ENCODE data around the gene GRHL1. TPM values are rescaled to one million over a fixed set of nuclear protein-coding genes. Genes with fewer than 3 reads are reported as not detected.

Gene GRHL1
- polyA plus RNA-seq, 1 donor (not counting 4 experiments of a cell fraction or from before 2014, with no cell fraction given), result 7.8 TPM

- Histone ChIP-seq H3K9ac (ENCODE audit: control insufficient read depth, extremely low read depth, insufficient read depth, low read length) (no peak overlapping the region), H3K9me1 (ENCODE audit: control insufficient read depth, extremely low read depth, insufficient read depth, low read length) (no peaks in the 10 kb centered on the region), H2AFZ (ENCODE audit: control insufficient read depth, low read length) (no peak overlapping the region), H3K4me2 (ENCODE audit: control insufficient read depth, extremely low read depth, insufficient read depth, low read depth, low read length) (no peak overlapping the region), H3K9me3 (ENCODE audit: control insufficient read depth, low read depth, low read length) (no peaks in the 10 kb centered on the region), H3K79me2 (ENCODE audit: control insufficient read depth, insufficient read depth, low read length) (no peaks in the 10 kb centered on the region), H3K4me3 (ENCODE audit: control insufficient read depth in 2 of 3, extremely low read depth in 1 of 3, insufficient read depth in 2 of 3, low read depth in 1 of 3, low read length in 3 of 3) (no peak overlapping the region), H3K4me1 (ENCODE audit: control insufficient read depth, extremely low read depth, insufficient read depth, low read length) (no peaks in the 10 kb centered on the region), H3K27me3 (ENCODE audit: control insufficient read depth, extremely low read depth, insufficient read depth, low read length) (no peaks in the 10 kb centered on the region), H3K27ac (ENCODE audit: control insufficient read depth, insufficient read depth, low read length) (no peak overlapping the region), H3K36me3 (ENCODE audit: control insufficient read depth in 2 of 2, extremely low read depth in 1 of 2, insufficient read depth in 2 of 2, low read length in 2 of 2) (no peaks in the 10 kb centered on the region), H4K20me1 (ENCODE audit: control insufficient read depth, extremely low read depth, insufficient read depth, low read length) (no peaks in the 10 kb centered on the region)
- TF ChIP-seq CTCF (optimal IDR thresholded peaks at IDR 0.05 in 1 of 3, IDR thresholded peaks at IDR 0.05 in 1 of 3, conservative IDR thresholded peaks at IDR 0.05 in 1 of 3; ENCODE audit: extremely low read depth in 1 of 3, insufficient read depth in 2 of 3, low read length in 3 of 3) (no peak), EZH2 (IDR thresholded peaks at IDR 0.05; ENCODE audit: low read length) (no peak)
- DNase-seq (ENCODE audit: low read depth, low spot score) (no peak), FAIRE-seq (no peak)
- dilution Hi-C loops (cut with MboI; ENCODE audit: extremely low pct_ligation_motif_present, low sequenced_read_pairs), result no loop called here
Observed at GRCh38 chr2:9982248-9982647, 30.8 kb downstream of the GRHL1 start.

DNA sequence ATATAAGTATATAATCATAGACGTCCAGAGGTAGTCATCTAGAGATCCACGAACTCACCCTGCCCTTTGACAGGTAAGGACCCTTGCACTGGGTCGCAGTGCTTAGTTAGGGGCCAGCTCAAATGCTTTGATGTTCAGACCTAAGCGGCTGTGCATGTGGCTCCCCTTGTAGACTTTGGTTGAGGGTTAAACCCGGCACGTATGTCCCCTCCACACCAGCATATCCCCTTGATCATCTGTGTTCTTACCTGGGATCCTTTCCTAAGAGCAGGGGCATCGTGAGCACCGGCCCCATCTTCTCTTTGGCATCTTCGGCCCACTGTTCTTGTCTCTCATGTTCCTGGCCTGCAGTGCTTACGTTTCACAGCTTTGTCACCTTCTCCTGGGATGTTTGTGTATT, 31.4 kb downstream of the GRHL1 start:
- Histone ChIP-seq H3K4me2 (ENCODE audit: control insufficient read depth, extremely low read depth, insufficient read depth, low read depth, low read length) (no peak overlapping the region), H3K79me2 (ENCODE audit: control insufficient read depth, insufficient read depth, low read length) (no peaks in the 10 kb centered on the region), H3K9me3 (ENCODE audit: control insufficient read depth, low read depth, low read length) (no peaks in the 10 kb centered on the region), H3K27ac (ENCODE audit: control insufficient read depth, insufficient read depth, low read length) (no peak overlapping the region), H3K4me3 (ENCODE audit: control insufficient read depth in 2 of 3, extremely low read depth in 1 of 3, insufficient read depth in 2 of 3, low read depth in 1 of 3, low read length in 3 of 3) (no peak overlapping the region), H2AFZ (ENCODE audit: control insufficient read depth, low read length) (no peak overlapping the region), H3K27me3 (ENCODE audit: control insufficient read depth, extremely low read depth, insufficient read depth, low read length) (no peaks in the 10 kb centered on the region), H3K4me1 (ENCODE audit: control insufficient read depth, extremely low read depth, insufficient read depth, low read length) (no peaks in the 10 kb centered on the region), H3K9ac (ENCODE audit: control insufficient read depth, extremely low read depth, insufficient read depth, low read length) (no peak overlapping the region), H4K20me1 (ENCODE audit: control insufficient read depth, extremely low read depth, insufficient read depth, low read length) (no peaks in the 10 kb centered on the region), H3K9me1 (ENCODE audit: control insufficient read depth, extremely low read depth, insufficient read depth, low read length) (no peaks in the 10 kb centered on the region), H3K36me3 (ENCODE audit: control insufficient read depth in 2 of 2, extremely low read depth in 1 of 2, insufficient read depth in 2 of 2, low read length in 2 of 2) (no peaks in the 10 kb centered on the region)
- dilution Hi-C loops (cut with MboI; ENCODE audit: extremely low pct_ligation_motif_present, low sequenced_read_pairs), result no loop called here
- DNase-seq (ENCODE audit: low read depth, low spot score) (no peak), FAIRE-seq (no peak)
- TF ChIP-seq EZH2 (IDR thresholded peaks at IDR 0.05; ENCODE audit: low read length), result no peak
- TF ChIP-seq CTCF (optimal IDR thresholded peaks at IDR 0.05 in 1 of 3, IDR thresholded peaks at IDR 0.05 in 1 of 3, conservative IDR thresholded peaks at IDR 0.05 in 1 of 3; ENCODE audit: extremely low read depth in 1 of 3, insufficient read depth in 2 of 3, low read length in 3 of 3), result no peak
